H1 (cell line): ENCODE results near the gene YTHDF2. TPM values are rescaled to one million over a fixed set of nuclear protein-coding genes. Genes with fewer than 3 reads are reported as not detected.
A peak's percentile ranks its signal among the peaks of the same experiment; 100 is the strongest.

Experiments
- CTCF ChIA-PET: fragments of 300-600 bp; sonication (Branson Sonifier 250); formaldehyde crosslinking; loops from one replicate; lab custom pipeline; 2021; ENCODE audit not compliant: partially characterized antibody; lab: Charles Lee
- POLR2A ChIA-PET: fragments of 300-600 bp; sonication (Branson Sonifier 250); formaldehyde crosslinking; loops from one replicate; lab custom pipeline; 2021; ENCODE audit warnings: inconsistent platforms; ENCODE audit not compliant: partially characterized antibody; lab: Charles Lee
- DNase-seq, 2 experiments: peaks; one replicate each; pipeline versions ENCODE4 v3.0.0 to v3.0.0-alpha.2; 2010 to 2022; ENCODE audit warnings: low spot score in 2 of 2, low read depth in 1 of 2, mixed read lengths in 1 of 2
- FAIRE-seq: peaks from 2 replicates; lab custom pipeline; 2011; peaks lifted over from hg19 to GRCh38; lab: Jason Lieb, UNC
- H2AFZ ChIP-seq: 2 replicates; pipeline ENCODE4 v1.8.1; 2012; ENCODE audit warnings: low read length, inconsistent platforms
- H2AK5ac ChIP-seq: 2 replicates; pipeline ENCODE4 v1.6.1; 2013; ENCODE audit warnings: low read depth, low read length
- H2BK120ac ChIP-seq: replicated peaks from 2 replicates; pipeline ENCODE3; 2013; ENCODE audit warnings: low read depth, low read length, inconsistent platforms
- H2BK12ac ChIP-seq: 2 replicates; pipeline ENCODE4 v1.6.1; 2013; ENCODE audit warnings: low read depth, low read length
- H2BK15ac ChIP-seq: 2 replicates; pipeline ENCODE4 v1.6.1; 2013; ENCODE audit warnings: low read length
- H2BK20ac ChIP-seq: 2 replicates; pipeline ENCODE4 v1.6.1; 2013; ENCODE audit warnings: low read length
- H2BK5ac ChIP-seq: 2 replicates; pipeline ENCODE4 v1.6.1; 2013; ENCODE audit warnings: low read depth, low read length
- H3K14ac ChIP-seq: 2 replicates; pipeline ENCODE4 v1.6.1; 2013; ENCODE audit warnings: inconsistent platforms; ENCODE audit not compliant: insufficient read length
- H3K18ac ChIP-seq: 2 replicates; pipeline ENCODE4 v1.6.1; 2013; ENCODE audit warnings: low read length; ENCODE audit errors: extremely low read depth
- H3K23ac ChIP-seq: 2 replicates; pipeline ENCODE4 v1.6.1; 2013; ENCODE audit warnings: inconsistent platforms; ENCODE audit not compliant: insufficient read length
- H3K23me2 ChIP-seq: 2 replicates; pipeline ENCODE4 v1.6.1; 2013; ENCODE audit warnings: low read depth, low read length
- H3K27ac ChIP-seq: 2 replicates; pipeline ENCODE4 v1.6.1; 2011; ENCODE audit warnings: low read depth, low read length, inconsistent platforms
- H3K27me3 ChIP-seq, 4 experiments: replicated peaks in 1 of 4; 1 replicate in 1 of 4; 2 replicates in 3 of 4; pipeline versions ENCODE4 v1.6.1 to v1.8.1; 2011 to 2013; ENCODE audit warnings: low read length in 3 of 4, mild to moderate bottlenecking in 3 of 4, inconsistent platforms in 2 of 4, mixed read lengths in 2 of 4, moderate library complexity in 1 of 4; ENCODE audit not compliant: control insufficient read depth in 3 of 4, insufficient read depth in 3 of 4; ENCODE audit errors: extremely low read depth in 1 of 4
- H3K36me3 ChIP-seq, 4 experiments: 2 replicates each; pipeline versions ENCODE4 v1.6.1 to v1.8.1; 2011 to 2013; ENCODE audit warnings: mild to moderate bottlenecking in 4 of 4, low read length in 3 of 4, moderate library complexity in 2 of 4, control low read depth in 1 of 4, inconsistent platforms in 1 of 4; ENCODE audit not compliant: insufficient read depth in 4 of 4, control insufficient read depth in 2 of 4
- H3K4ac ChIP-seq: replicated peaks from 2 replicates; pipeline ENCODE3; 2013; ENCODE audit warnings: low read length, low read depth, mixed read lengths, inconsistent platforms; ENCODE audit not compliant: insufficient read length
- H3K4me1 ChIP-seq, 4 experiments: replicated peaks in 1 of 4; 1 replicate in 1 of 4; 2 replicates in 3 of 4; pipeline versions ENCODE4 v1.6.1 to v1.8.1; 2011 to 2013; ENCODE audit warnings: low read length in 3 of 4, inconsistent platforms in 2 of 4, mixed read lengths in 1 of 4; ENCODE audit not compliant: insufficient read depth in 4 of 4, control insufficient read depth in 3 of 4
- H3K4me2 ChIP-seq, 2 experiments: 2 replicates each; pipeline versions ENCODE4 v1.6.1 to v1.8.1; 2011 to 2013; ENCODE audit warnings: low read depth in 2 of 2, low read length in 2 of 2, control low read depth in 1 of 2, inconsistent platforms in 1 of 2, mild to moderate bottlenecking in 1 of 2; ENCODE audit not compliant: insufficient read depth in 1 of 2
- H3K4me3 ChIP-seq, 4 experiments: fragments of 200-600, 300-600 bp in 1 of 4; sonication (generic), shearing (Covaris generic), sonication (Bioruptor Twin) in 1 of 4; 2 replicates each; pipeline versions ENCODE4 v1.5.1 to v1.8.1; 2011 to 2016; ENCODE audit warnings: low read length in 4 of 4, low read depth in 3 of 4, control low read depth in 2 of 4, inconsistent platforms in 2 of 4, mild to moderate bottlenecking in 2 of 4, mixed read lengths in 1 of 4, moderate library complexity in 1 of 4; ENCODE audit not compliant: insufficient read depth in 2 of 4; ENCODE audit errors: extremely low read depth in 1 of 4
- H3K56ac ChIP-seq: replicated peaks from 2 replicates; pipeline ENCODE3; 2013; ENCODE audit warnings: low read depth, mild to moderate bottlenecking, mixed read lengths, low read length, inconsistent platforms; ENCODE audit not compliant: insufficient read length
- H3K79me1 ChIP-seq: 2 replicates; pipeline ENCODE4 v1.6.1; 2013; ENCODE audit warnings: low read depth, low read length, control low read depth
- H3K79me2 ChIP-seq, 2 experiments: 2 replicates each; pipeline versions ENCODE4 v1.6.1 to v1.8.1; 2012 to 2013; ENCODE audit warnings: low read length in 2 of 2, mild to moderate bottlenecking in 2 of 2, inconsistent platforms in 1 of 2; ENCODE audit not compliant: insufficient read depth in 2 of 2, control insufficient read depth in 1 of 2
- H3K9ac ChIP-seq, 4 experiments: replicated peaks in 1 of 4; 1 replicate in 1 of 4; 2 replicates in 3 of 4; pipeline versions ENCODE4 v1.6.1 to v1.8.1; 2011 to 2013; ENCODE audit warnings: low read depth in 3 of 4, low read length in 3 of 4, control low read depth in 2 of 4, mild to moderate bottlenecking in 2 of 4, moderate library complexity in 2 of 4, inconsistent platforms in 1 of 4; ENCODE audit errors: extremely low read depth in 1 of 4
- H3K9me3 ChIP-seq, 2 experiments: 2 replicates each; pipeline versions ENCODE4 v1.6.1 to v1.8.1; 2012 to 2013; ENCODE audit warnings: mild to moderate bottlenecking in 2 of 2, moderate library complexity in 2 of 2, control low read depth in 1 of 2, inconsistent platforms in 1 of 2, low read depth in 1 of 2, low read length in 1 of 2, mixed read lengths in 1 of 2; ENCODE audit not compliant: insufficient read depth in 2 of 2
- H4K20me1 ChIP-seq, 2 experiments: replicated peaks in 1 of 2; 2 replicates each; pipeline versions ENCODE3 to v1.8.1; 2011 to 2013; ENCODE audit warnings: inconsistent platforms in 2 of 2, low read length in 2 of 2, mild to moderate bottlenecking in 1 of 2; ENCODE audit not compliant: insufficient read depth in 2 of 2, control insufficient read depth in 1 of 2
- H4K5ac ChIP-seq: 2 replicates; pipeline ENCODE4 v1.6.1; 2013; ENCODE audit warnings: low read length, low read depth, mixed read lengths, inconsistent platforms; ENCODE audit not compliant: insufficient read length
- H4K8ac ChIP-seq: 2 replicates; pipeline ENCODE4 v1.8.0; 2013; ENCODE audit warnings: mild to moderate bottlenecking, moderate library complexity, low read length, inconsistent platforms; ENCODE audit not compliant: insufficient read depth; ENCODE audit errors: extremely low read depth
- H4K91ac ChIP-seq: replicated peaks from 2 replicates; pipeline ENCODE3; 2013; ENCODE audit warnings: low read length, mixed read lengths, inconsistent platforms; ENCODE audit not compliant: insufficient read length
- ASH2L ChIP-seq: fragments of 200-600, 300-600 bp; sonication (generic); IDR thresholded peaks from one replicate; pipeline ENCODE4 v1.7.1; 2017; ENCODE audit warnings: low read length
- CHD2 ChIP-seq: IDR thresholded peaks from 2 replicates; pipeline ENCODE4 v1.6.1; 2012; ENCODE audit warnings: low read length, improper control_type of control experiment
- WGBS, 2 experiments: shearing (Covaris generic) in 1 of 2; methylation state at CpG; one replicate each; pipeline versions ENCODE4 v1.1.6 to v1.1.7; 2013 to 2015; ENCODE audit warnings: low lambda C conversion rate in 2 of 2, mixed read lengths in 2 of 2, inconsistent platforms in 1 of 2, low coverage in 1 of 2, missing lambda C conversion rate in 1 of 2; ENCODE audit not compliant: insufficient replicate concordance in 2 of 2, insufficient coverage in 1 of 2, insufficient read length in 1 of 2; ENCODE audit errors: extremely low coverage in 1 of 2, missing lambda C conversion rate in 1 of 2; 5-methylcytosine and 5-hydroxymethylcytosine counted together
- polyA plus RNA-seq, 7 experiments: library from polyadenylated mRNA; depleted of rRNA in 3 of 7; stranded (reverse) in 5 of 7; unstranded in 2 of 7; fragments of >200 nt in 5 of 7; fragments of 200-250 nt in 2 of 7; gene quantifications; 1 replicate in 5 of 7; 2 replicates in 1 of 7; 4 replicates in 1 of 7; pipeline versions ENCODE4 v1.2.1 to v1.2.3, GENCODE V29; 2011 to 2013; ENCODE audit warnings: missing spikeins in 2 of 7, mixed read lengths in 2 of 7
- total RNA-seq: library from RNA; stranded (reverse); fragmentation: NEBNext Ultra II Directional; extraction: Animal tissue kit (Norgen Biotek cat#: 25700); gene quantifications from 2 replicates; pipeline ENCODE4 v1.2.1, GENCODE V29; 2021
- TF ChIP-seq, protein P1 (sequence below): IDR thresholded peaks from 2 replicates; pipeline ENCODE4 v1.6.1; 2012; ENCODE audit warnings: inconsistent platforms
- TF ChIP-seq, protein P2 (sequence below): IDR thresholded peaks from 2 replicates; pipeline ENCODE4 v1.6.1; 2011; ENCODE audit warnings: low read depth, mild to moderate bottlenecking, low read length; ENCODE audit not compliant: insufficient read depth

Gene YTHDF2
- total and polyA plus RNA-seq, 2 of the 8 experiments (the other 6 are each of a cell fraction or from before 2014, with no cell fraction given): 128 to 164 TPM

DNA sequence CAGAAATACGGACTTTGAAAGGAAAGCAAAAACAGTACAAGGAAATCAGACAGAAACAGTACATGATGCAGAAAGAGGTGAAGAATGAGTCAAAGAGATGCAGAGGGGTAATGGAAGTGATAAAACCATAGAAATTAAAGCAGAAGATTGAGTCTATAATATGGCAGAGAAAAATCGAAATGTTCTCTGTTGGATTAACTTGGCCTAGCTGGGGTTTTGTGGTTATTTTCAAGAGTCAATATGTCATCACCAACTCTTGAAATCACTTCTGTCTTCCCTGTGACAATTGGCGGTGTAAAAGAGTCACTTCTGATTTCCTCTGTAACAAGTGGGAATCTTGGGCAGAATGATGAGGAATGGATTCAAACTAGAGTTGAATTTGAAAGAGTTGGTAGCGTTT, 7.4 kb downstream of the YTHDF2 start:
- H3K14ac ChIP-seq: no peak overlapping the region
- no peak overlapping the region for H2AFZ ChIP-seq
- POLR2A ChIA-PET: interaction anchor here (1.8 to 12.5 kb wide), 5 partner anchors 9 to 96 kb away, joined by 4 to 369 read pairs (median 64); partner anchors contain the start of genes RNU11 and YTHDF2
- H3K4ac ChIP-seq: no peak overlapping the region
- no peak overlapping the region for H2BK12ac ChIP-seq
- DNase-seq (no peak), FAIRE-seq (no peak)
- no peak overlapping the region for H2AK5ac ChIP-seq
- no peaks in the 10 kb centered on the region for H3K9me3 ChIP-seq
- CTCF ChIA-PET: interaction anchor here (2.5 kb wide), 1 partner anchor 8 kb away, joined by 8 read pairs; the partner anchor contains the start of gene YTHDF2
- H3K4me1 ChIP-seq: peaks cover 0 to 5% (median 3%) of the 10 kb centered on the region in 4 experiments; a peak in 3 of 7 replicates
- no peak overlapping the region for H2BK120ac ChIP-seq
- H2BK5ac ChIP-seq: no peak overlapping the region
- WGBS, 2 experiments: 93% methylated on average over 4 of the region's 4 CpGs; no CpG with 5 or more reads in 1 of the 2 experiments
- peak overlapping the region; percentile 42 to 52; a peak in 2 of 4 replicates for H3K4me2 ChIP-seq
- no peak overlapping the region for H3K23ac ChIP-seq
- H4K91ac ChIP-seq: no peak overlapping the region
- H3K18ac ChIP-seq: no peak overlapping the region
- no peak overlapping the region for H3K56ac ChIP-seq
- H3K79me1 ChIP-seq: no peaks in the 10 kb centered on the region; the same call in 1 of the 2 replicates
- peaks cover 35 to 86% (median 59%) of the 10 kb centered on the region in 4 experiments for H3K36me3 ChIP-seq
- H4K20me1 ChIP-seq: peaks cover 21 to 35% of the 10 kb centered on the region in 2 experiments
- no peak overlapping the region for H3K27ac ChIP-seq
- H3K27me3 ChIP-seq: no peaks in the 10 kb centered on the region
- no peaks in the 10 kb centered on the region for H3K23me2 ChIP-seq
- no peak overlapping the region for H2BK15ac ChIP-seq
- H3K4me3 ChIP-seq: peak overlapping the region in 1 of 4 experiments; percentile 34; a peak in 4 of 8 replicates
- no peak overlapping the region for H2BK20ac ChIP-seq
- no peak overlapping the region for H3K9ac ChIP-seq
- H4K5ac ChIP-seq: no peak overlapping the region
- H3K79me2 ChIP-seq: peaks cover 82 to 100% of the 10 kb centered on the region in 2 experiments
- no peak overlapping the region for H4K8ac ChIP-seq
- no peak for TF ChIP-seq ASH2L
- no peak for TF ChIP-seq CHD2
- TF ChIP-seq, protein P1, sequence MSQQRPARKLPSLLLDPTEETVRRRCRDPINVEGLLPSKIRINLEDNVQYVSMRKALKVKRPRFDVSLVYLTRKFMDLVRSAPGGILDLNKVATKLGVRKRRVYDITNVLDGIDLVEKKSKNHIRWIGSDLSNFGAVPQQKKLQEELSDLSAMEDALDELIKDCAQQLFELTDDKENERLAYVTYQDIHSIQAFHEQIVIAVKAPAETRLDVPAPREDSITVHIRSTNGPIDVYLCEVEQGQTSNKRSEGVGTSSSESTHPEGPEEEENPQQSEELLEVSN: no peak
- TF ChIP-seq, protein P2, sequence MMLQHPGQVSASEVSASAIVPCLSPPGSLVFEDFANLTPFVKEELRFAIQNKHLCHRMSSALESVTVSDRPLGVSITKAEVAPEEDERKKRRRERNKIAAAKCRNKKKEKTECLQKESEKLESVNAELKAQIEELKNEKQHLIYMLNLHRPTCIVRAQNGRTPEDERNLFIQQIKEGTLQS: no peak
